HepG2 (cell line): ENCODE data around the gene VPS11. TPM values are rescaled to one million over a fixed set of nuclear protein-coding genes. Genes with fewer than 3 reads are reported as not detected.

ENCODE experiments used
- BCL6 ChIP-seq: IDR thresholded peaks from 2 replicates; pipeline ENCODE4 v1.6.1; 2016; ENCODE audit warnings: missing genetic modification reagents, missing compliant biosample characterization
- CBFB ChIP-seq: sonication (generic); formaldehyde crosslinking; IDR thresholded peaks from 2 replicates; pipeline ENCODE4 v1.4.0; 2020; ENCODE audit warnings: missing genetic modification reagents
- EZH2 ChIP-seq: conservative IDR thresholded peaks from 2 replicates; pipeline ENCODE4 v1.6.1; 2012; ENCODE audit warnings: mild to moderate bottlenecking, low read depth, low read length, moderate library complexity
- FOXP4 ChIP-seq: sonication (generic); formaldehyde crosslinking; IDR thresholded peaks from 2 replicates; pipeline ENCODE4 v1.4.0; 2020; ENCODE audit warnings: missing genetic modification reagents
- HES4 ChIP-seq: sonication (generic); formaldehyde crosslinking; IDR thresholded peaks from 2 replicates; pipeline ENCODE4 v1.9.0; 2021; ENCODE audit warnings: mild to moderate bottlenecking, missing genetic modification reagents, borderline replicate concordance
- HNRNPL ChIP-seq: fragments of 200-400 bp; formaldehyde crosslinking; IDR thresholded peaks from 2 replicates; pipeline ENCODE4 v1.6.1; 2017; ENCODE audit warnings: mild to moderate bottlenecking, low read depth, low read length
- MAFK ChIP-seq, 2 experiments: IDR thresholded peaks in 1 of 2; conservative IDR thresholded peaks in 1 of 2; 2 replicates each; pipeline ENCODE4 v1.6.1; 2011; ENCODE audit warnings: improper control_type of control experiment in 2 of 2, low read length in 2 of 2
- MATR3 ChIP-seq: sonication (generic); formaldehyde crosslinking; IDR thresholded peaks from 2 replicates; pipeline ENCODE4 v1.4.0; 2020; ENCODE audit warnings: missing genetic modification reagents
- MBNL3 ChIP-seq: fragments of 250-450 bp; sonication (Bioruptor Pico); conservative IDR thresholded peaks from 2 replicates; pipeline ENCODE4 v1.8.0; 2022; ENCODE audit warnings: mild to moderate bottlenecking, inconsistent platforms
- MED13 ChIP-seq: sonication (generic); formaldehyde crosslinking; IDR thresholded peaks from 2 replicates; pipeline ENCODE4 v1.5.0; 2020; ENCODE audit warnings: missing genetic modification reagents
- SALL1 ChIP-seq: sonication (generic); formaldehyde crosslinking; IDR thresholded peaks from 2 replicates; pipeline ENCODE4 v1.8.0; 2022; ENCODE audit warnings: mild to moderate bottlenecking, missing genetic modification reagents
- TRIM24 ChIP-seq: sonication (generic); formaldehyde crosslinking; IDR thresholded peaks from 2 replicates; pipeline ENCODE4 v1.8.0; 2022; ENCODE audit warnings: mild to moderate bottlenecking, missing genetic modification reagents
- ZNF10 ChIP-seq: sonication (generic); formaldehyde crosslinking; IDR thresholded peaks from 2 replicates; pipeline ENCODE4 v1.4.0; 2020; ENCODE audit warnings: mild to moderate bottlenecking, low read depth, missing genetic modification reagents, borderline replicate concordance
- ZNF318 ChIP-seq: sonication (generic); formaldehyde crosslinking; IDR thresholded peaks from 2 replicates; pipeline ENCODE4 v1.4.0; 2020; ENCODE audit warnings: mild to moderate bottlenecking, missing genetic modification reagents
- ZNF740 ChIP-seq: sonication (generic); formaldehyde crosslinking; IDR thresholded peaks from 2 replicates; pipeline ENCODE4 v1.4.0; 2020; ENCODE audit warnings: missing genetic modification reagents
- ZNF777 ChIP-seq: sonication (generic); formaldehyde crosslinking; IDR thresholded peaks from 2 replicates; pipeline ENCODE4 v1.4.0; 2020; ENCODE audit warnings: missing genetic modification reagents
- polyA plus RNA-seq, 8 experiments: library from polyadenylated mRNA; depleted of rRNA in 3 of 8; stranded (reverse) in 7 of 8; unstranded in 1 of 8; fragments of >200 nt; fragmentation: Illumina TruSeq in 4 of 8; extraction: Trizol in 4 of 8; gene quantifications; 2 replicates each; pipeline versions ENCODE4 v1.2.1 to v1.2.3, GENCODE V29; 2011 to 2016; ENCODE audit warnings: low read depth in 4 of 8, missing spikeins in 1 of 8, mixed read lengths in 1 of 8; ENCODE audit not compliant: insufficient read depth in 1 of 8
- total RNA-seq, 5 experiments: library from RNA; depleted of rRNA; stranded (reverse); fragments of >200 nt; fragmentation: Illumina TruSeq; extraction: Trizol; gene quantifications; 2 replicates each; pipeline ENCODE4 v1.2.3, GENCODE V29; 2016; ENCODE audit warnings: low read depth in 1 of 5
- TF ChIP-seq, protein P1 (sequence below): sonication (generic); formaldehyde crosslinking; IDR thresholded peaks from 2 replicates; pipeline ENCODE4 v1.4.0; 2020; ENCODE audit warnings: mild to moderate bottlenecking, missing genetic modification reagents

Gene VPS11
- total and polyA plus RNA-seq, 2 of the 13 experiments (the other 11 are each of a cell fraction or from before 2014, with no cell fraction given): 13.7 to 21.6 TPM

DNA sequence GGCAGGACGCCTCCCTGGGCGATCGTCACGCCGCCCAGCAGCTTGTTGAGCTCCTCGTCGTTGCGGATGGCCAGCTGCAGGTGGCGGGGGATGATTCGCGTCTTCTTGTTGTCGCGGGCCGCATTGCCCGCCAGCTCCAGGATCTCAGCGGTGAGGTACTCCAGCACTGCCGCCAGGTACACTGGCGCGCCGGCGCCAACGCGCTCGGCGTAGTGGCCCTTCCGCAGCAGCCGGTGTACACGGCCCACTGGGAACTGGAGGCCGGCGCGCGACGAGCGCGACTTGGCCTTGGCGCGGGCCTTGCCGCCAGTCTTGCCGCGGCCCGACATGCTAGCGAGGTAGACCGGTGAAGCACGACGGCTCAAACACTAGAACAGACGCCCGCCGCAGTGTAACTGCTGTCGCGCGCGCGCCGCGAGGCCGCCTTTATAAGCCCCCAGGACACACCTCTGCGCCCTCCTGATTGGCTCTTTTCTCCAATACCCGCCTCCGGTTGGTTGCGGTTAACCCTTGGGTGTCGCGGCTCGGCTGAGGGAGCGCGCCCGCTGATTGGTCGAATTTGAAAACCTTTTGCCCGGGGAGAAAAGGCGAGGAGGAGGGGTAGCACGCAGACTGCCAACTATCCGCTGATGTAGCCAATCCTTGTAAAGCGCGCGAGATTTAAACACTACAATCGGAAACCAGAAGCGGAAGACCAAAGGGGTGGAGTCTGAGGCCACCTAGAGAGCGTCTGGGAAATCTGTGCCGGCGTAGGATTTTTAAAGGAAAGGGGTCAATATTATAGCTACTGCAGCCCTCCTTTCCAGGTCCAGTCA, 27.7 kb downstream of the VPS11 start (continued):
- TF ChIP-seq, protein P1, sequence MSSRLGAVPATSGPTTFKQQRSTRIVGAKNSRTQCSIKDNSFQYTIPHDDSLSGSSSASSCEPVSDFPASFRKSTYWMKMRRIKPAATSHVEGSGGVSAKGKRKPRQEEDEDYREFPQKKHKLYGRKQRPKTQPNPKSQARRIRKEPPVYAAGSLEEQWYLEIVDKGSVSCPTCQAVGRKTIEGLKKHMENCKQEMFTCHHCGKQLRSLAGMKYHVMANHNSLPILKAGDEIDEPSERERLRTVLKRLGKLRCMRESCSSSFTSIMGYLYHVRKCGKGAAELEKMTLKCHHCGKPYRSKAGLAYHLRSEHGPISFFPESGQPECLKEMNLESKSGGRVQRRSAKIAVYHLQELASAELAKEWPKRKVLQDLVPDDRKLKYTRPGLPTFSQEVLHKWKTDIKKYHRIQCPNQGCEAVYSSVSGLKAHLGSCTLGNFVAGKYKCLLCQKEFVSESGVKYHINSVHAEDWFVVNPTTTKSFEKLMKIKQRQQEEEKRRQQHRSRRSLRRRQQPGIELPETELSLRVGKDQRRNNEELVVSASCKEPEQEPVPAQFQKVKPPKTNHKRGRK (CRISPR knock-in tag): peak; percentile 71; the same call in 1 of the 2 replicates
- TF ChIP-seq ZNF10 (CRISPR knock-in tag) (no peak), MAFK (conservative IDR thresholded peaks at IDR 0.05 in 1 of 2, IDR thresholded peaks at IDR 0.05 in 1 of 2; ENCODE audit: low read length in 2 of 2) (peak in 1 of 2 experiments; percentile 47; a peak in 1 of 4 replicates), HES4 (peak; percentile 95; the same call in 1 of the 2 replicates), ZNF318 (CRISPR knock-in tag) (no peak), BCL6 (CRISPR knock-in tag) (no peak), ZNF777 (CRISPR knock-in tag) (peak; percentile 52; the same call in 1 of the 2 replicates), SALL1 (CRISPR knock-in tag) (peak; percentile 87), MED13 (CRISPR knock-in tag) (no peak; the same call in 1 of the 2 replicates), EZH2 (no peak), FOXP4 (peak; percentile 19; the same call in 1 of the 2 replicates), ZNF740 (0 out of 2 replicates have a peak, but pooled peaks have one; percentile 18), TRIM24 (CRISPR knock-in tag) (no peak), HNRNPL (no peak; the same call in 1 of the 2 replicates), MBNL3 (CRISPR knock-in tag) (no peak), CBFB (peak; percentile 82), MATR3 (CRISPR knock-in tag) (no peak)
